GM19351 (cell line): ENCODE results near the gene SBNO2.

Experiments used
- ATAC-seq: cut with Tn5 transposase; IDR thresholded peaks from one replicate; pipeline ENCODE4 v1.9.1; 2021; ENCODE audit warnings: mild to moderate bottlenecking, moderate library complexity; ENCODE audit not compliant: unreplicated experiment

SBNO2 gene

GRCh38 chr19:1155352-1156304, 18.4 kb downstream of the SBNO2 start:
- ATAC-seq = no peak

- no peak for ATAC-seq
Measured at GRCh38 chr19:1154731-1155351, 19.2 kb downstream of the SBNO2 start.

GRCh38 chr19:1153891-1154730, 20.0 kb downstream of the SBNO2 start:
- no peak for ATAC-seq

- ATAC-seq = no peak
Measured at GRCh38 chr19:1151917-1152587, 22.0 kb downstream of the SBNO2 start.

GRCh38 chr19:1151037-1151724, 22.9 kb downstream of the SBNO2 start:
- ATAC-seq = no peak

- ATAC-seq = no peak
Measured at GRCh38 chr19:1150333-1151036, 23.6 kb downstream of the SBNO2 start.

- ATAC-seq = no peak
Measured at GRCh38 chr19:1149259-1150045, 24.6 kb downstream of the SBNO2 start.

- ATAC-seq = no peak
Measured at GRCh38 chr19:1147934-1148549, 26.0 kb downstream of the SBNO2 start.

- ATAC-seq = no peak
Measured at GRCh38 chr19:1146858-1147780, 26.9 kb downstream of the SBNO2 start.

- ATAC-seq = no peak
Measured at GRCh38 chr19:1146412-1146699, 27.7 kb downstream of the SBNO2 start.

GRCh38 chr19:1145635-1146411, 28.2 kb downstream of the SBNO2 start:
- ATAC-seq = no peak

- ATAC-seq = no peak
Measured at GRCh38 chr19:1144741-1145140, 29.3 kb downstream of the SBNO2 start.

- ATAC-seq = no peak
Measured at GRCh38 chr19:1143828-1144399, 30.2 kb downstream of the SBNO2 start.

GRCh38 chr19:1141944-1142343, 32.1 kb downstream of the SBNO2 start:
- no peak for ATAC-seq

GRCh38 chr19:1140272-1141027, 33.6 kb downstream of the SBNO2 start:
- ATAC-seq = no peak

- no peak for ATAC-seq
Measured at GRCh38 chr19:1139126-1139525, 34.9 kb downstream of the SBNO2 start.
